ENCODE results near the gene KXD1. TPM values are rescaled to one million over a fixed set of nuclear protein-coding genes. Genes with fewer than 3 reads are reported as not detected.
"Not testable (repeated sequence)": the region's sequence is repeated elsewhere in the genome, so short reads cannot be mapped to it uniquely, and the experiment has no call there.

KXD1 gene
- total RNA-seq (2014; rRNA removed) = 136 and 148 TPM in 2 replicates
- polyA plus RNA-seq (2012) = 136 TPM

- peak; percentile 98 for DNase-seq (ENCODE audit: low read depth)
Observed at GRCh38 chr19:18557411-18558201, at the start of gene KXD1. Gene KXD1, plus strand, starts transcription at chr19:18557870. Its CDS starts 4,187 bp downstream, at chr19:18562057.

- no peak for DNase-seq (ENCODE audit: low read depth)
Observed at GRCh38 chr19:18508585-18508984, 49.1 kb upstream of the KXD1 start.

- no peak for DNase-seq (ENCODE audit: low read depth)
Observed at GRCh38 chr19:18510216-18510615, 47.5 kb upstream of the KXD1 start.

GRCh38 chr19:18513868-18514267, 43.8 kb upstream of the KXD1 start:
- DNase-seq (ENCODE audit: low read depth) = no peak

- no peak for DNase-seq (ENCODE audit: low read depth)
Observed at GRCh38 chr19:18514800-18515682, 42.6 kb upstream of the KXD1 start.

GRCh38 chr19:18515959-18516358, 41.7 kb upstream of the KXD1 start:
- no peak for DNase-seq (ENCODE audit: low read depth)

- DNase-seq (ENCODE audit: low read depth) = no peak
Observed at GRCh38 chr19:18517606-18518005, 40.1 kb upstream of the KXD1 start.

- DNase-seq (ENCODE audit: low read depth) = no peak
Observed at GRCh38 chr19:18518639-18519038, 39.0 kb upstream of the KXD1 start.

GRCh38 chr19:18519962-18520847, 37.5 kb upstream of the KXD1 start:
- peak; percentile 83 for DNase-seq (ENCODE audit: low read depth)

GRCh38 chr19:18520848-18521691, 36.6 kb upstream of the KXD1 start:
- DNase-seq (ENCODE audit: low read depth) = no peak

- DNase-seq (ENCODE audit: low read depth) = no peak
Observed at GRCh38 chr19:18521692-18522123, 36.0 kb upstream of the KXD1 start, which contains the start of gene ELL. Gene ELL, minus strand, starts transcription at chr19:18522070. Its CDS starts 15 bp downstream, at chr19:18522055.

GRCh38 chr19:18522124-18522861, 35.4 kb upstream of the KXD1 start:
- DNase-seq (ENCODE audit: low read depth) = peak; percentile 100

- DNase-seq (ENCODE audit: low read depth) = not testable (repeated sequence)
Observed at GRCh38 chr19:18522862-18523440, 34.7 kb upstream of the KXD1 start.

GRCh38 chr19:18523841-18524240, 33.8 kb upstream of the KXD1 start:
- no peak for DNase-seq (ENCODE audit: low read depth)

- DNase-seq (ENCODE audit: low read depth) = no peak
Observed at GRCh38 chr19:18526316-18526715, 31.4 kb upstream of the KXD1 start.

GRCh38 chr19:18529782-18530181, 27.9 kb upstream of the KXD1 start:
- DNase-seq (ENCODE audit: low read depth) = no peak

- no peak for DNase-seq (ENCODE audit: low read depth)
Observed at GRCh38 chr19:18531485-18531884, 26.2 kb upstream of the KXD1 start.

GRCh38 chr19:18532168-18532890, 25.3 kb upstream of the KXD1 start:
- no peak for DNase-seq (ENCODE audit: low read depth)

GRCh38 chr19:18533058-18533457, 24.6 kb upstream of the KXD1 start:
- no peak for DNase-seq (ENCODE audit: low read depth)

Measured in LHCN-M2 (cell line).